Glutamatergic neuron (in vitro differentiated cells): Measurements from ENCODE around the gene PCNX3. TPM values are rescaled to one million over a fixed set of nuclear protein-coding genes. Genes with fewer than 3 reads are reported as not detected.

Experiments used
- DNase-seq: peaks from one replicate; pipeline ENCODE4 v3.0.0; 2022
- H3K27ac Mint-ChIP-seq: one replicate; pipeline ENCODE4 v1.8.0; 2020; ENCODE audit warnings: mild to moderate bottlenecking, mixed read lengths, inconsistent platforms; ENCODE audit not compliant: unreplicated experiment
- H3K27me3 Mint-ChIP-seq: one replicate; pipeline ENCODE4 v1.8.0; 2020; ENCODE audit warnings: mild to moderate bottlenecking, moderate library complexity, mixed read lengths, inconsistent platforms; ENCODE audit not compliant: unreplicated experiment
- H3K36me3 Mint-ChIP-seq: one replicate; pipeline ENCODE4 v1.8.0; 2020; ENCODE audit warnings: mild to moderate bottlenecking, mixed read lengths, inconsistent platforms; ENCODE audit not compliant: unreplicated experiment
- H3K4me1 Mint-ChIP-seq: one replicate; pipeline ENCODE4 v1.8.0; 2020; ENCODE audit warnings: mild to moderate bottlenecking, low read depth, mixed read lengths, inconsistent platforms; ENCODE audit not compliant: unreplicated experiment
- H3K4me3 Mint-ChIP-seq: one replicate; pipeline ENCODE4 v1.8.0; 2020; ENCODE audit warnings: mild to moderate bottlenecking, mixed read lengths, inconsistent platforms; ENCODE audit not compliant: unreplicated experiment
- H3K9me3 Mint-ChIP-seq: one replicate; pipeline ENCODE4 v1.8.0; 2020; ENCODE audit warnings: mild to moderate bottlenecking, moderate library complexity, mixed read lengths, inconsistent platforms; ENCODE audit not compliant: unreplicated experiment
- total RNA-seq: library from RNA; stranded (reverse); fragmentation: NEBNext Ultra II Directional; extraction: Animal tissue kit (Norgen Biotek cat#: 25700); gene quantifications from one replicate; pipeline ENCODE4 v1.2.1, GENCODE V29; 2021; ENCODE audit not compliant: unreplicated experiment
- TF ChIP-seq, protein P1 (sequence below): fragments of 200-600 bp; sonication (generic); IDR thresholded peaks from one replicate; pipeline ENCODE4 v1.5.0; 2021; ENCODE audit not compliant: partially characterized antibody, unreplicated experiment

The PCNX3 gene
- total RNA-seq, 1 donor from 2014 or later, result 43.3 TPM

DNA sequence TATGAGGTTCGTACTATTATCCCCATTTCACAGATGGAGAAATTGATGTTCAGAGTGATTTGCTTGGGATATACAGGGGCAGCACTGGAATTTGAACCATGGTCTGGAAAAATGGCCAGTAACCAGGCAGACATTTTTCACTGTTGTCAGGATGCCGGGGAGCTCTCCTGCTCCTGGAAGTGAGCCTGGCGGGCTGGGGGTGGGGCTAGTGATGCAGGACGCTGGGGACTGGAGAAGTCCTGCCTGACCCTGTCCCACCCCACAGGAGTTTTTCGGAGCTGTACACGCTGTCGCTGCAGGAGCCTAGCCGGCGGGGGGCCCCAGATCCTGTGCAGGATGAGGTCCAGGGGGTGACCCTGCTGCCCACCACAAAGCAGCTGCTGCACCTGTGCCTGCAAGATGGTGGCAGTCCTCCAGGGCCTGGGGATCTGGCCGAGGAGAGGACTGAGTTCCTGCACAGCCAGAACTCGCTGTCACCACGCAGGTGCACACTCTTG, 33.5 kb downstream of the PCNX3 start:
- peaks cover 17% of the 10 kb centered on the region for H3K9me3 Mint-ChIP-seq
- H3K4me3 Mint-ChIP-seq, result no peak overlapping the region
- H3K27me3 Mint-ChIP-seq, result peaks cover 17% of the 10 kb centered on the region
- DNase-seq, result peak; percentile 18
- no peaks in the 10 kb centered on the region for H3K36me3 Mint-ChIP-seq
- no peak overlapping the region for H3K27ac Mint-ChIP-seq
- H3K4me1 Mint-ChIP-seq, result peaks cover 12% of the 10 kb centered on the region
- TF ChIP-seq, protein P1, sequence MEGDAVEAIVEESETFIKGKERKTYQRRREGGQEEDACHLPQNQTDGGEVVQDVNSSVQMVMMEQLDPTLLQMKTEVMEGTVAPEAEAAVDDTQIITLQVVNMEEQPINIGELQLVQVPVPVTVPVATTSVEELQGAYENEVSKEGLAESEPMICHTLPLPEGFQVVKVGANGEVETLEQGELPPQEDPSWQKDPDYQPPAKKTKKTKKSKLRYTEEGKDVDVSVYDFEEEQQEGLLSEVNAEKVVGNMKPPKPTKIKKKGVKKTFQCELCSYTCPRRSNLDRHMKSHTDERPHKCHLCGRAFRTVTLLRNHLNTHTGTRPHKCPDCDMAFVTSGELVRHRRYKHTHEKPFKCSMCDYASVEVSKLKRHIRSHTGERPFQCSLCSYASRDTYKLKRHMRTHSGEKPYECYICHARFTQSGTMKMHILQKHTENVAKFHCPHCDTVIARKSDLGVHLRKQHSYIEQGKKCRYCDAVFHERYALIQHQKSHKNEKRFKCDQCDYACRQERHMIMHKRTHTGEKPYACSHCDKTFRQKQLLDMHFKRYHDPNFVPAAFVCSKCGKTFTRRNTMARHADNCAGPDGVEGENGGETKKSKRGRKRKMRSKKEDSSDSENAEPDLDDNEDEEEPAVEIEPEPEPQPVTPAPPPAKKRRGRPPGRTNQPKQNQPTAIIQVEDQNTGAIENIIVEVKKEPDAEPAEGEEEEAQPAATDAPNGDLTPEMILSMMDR, result no peak

DNA sequence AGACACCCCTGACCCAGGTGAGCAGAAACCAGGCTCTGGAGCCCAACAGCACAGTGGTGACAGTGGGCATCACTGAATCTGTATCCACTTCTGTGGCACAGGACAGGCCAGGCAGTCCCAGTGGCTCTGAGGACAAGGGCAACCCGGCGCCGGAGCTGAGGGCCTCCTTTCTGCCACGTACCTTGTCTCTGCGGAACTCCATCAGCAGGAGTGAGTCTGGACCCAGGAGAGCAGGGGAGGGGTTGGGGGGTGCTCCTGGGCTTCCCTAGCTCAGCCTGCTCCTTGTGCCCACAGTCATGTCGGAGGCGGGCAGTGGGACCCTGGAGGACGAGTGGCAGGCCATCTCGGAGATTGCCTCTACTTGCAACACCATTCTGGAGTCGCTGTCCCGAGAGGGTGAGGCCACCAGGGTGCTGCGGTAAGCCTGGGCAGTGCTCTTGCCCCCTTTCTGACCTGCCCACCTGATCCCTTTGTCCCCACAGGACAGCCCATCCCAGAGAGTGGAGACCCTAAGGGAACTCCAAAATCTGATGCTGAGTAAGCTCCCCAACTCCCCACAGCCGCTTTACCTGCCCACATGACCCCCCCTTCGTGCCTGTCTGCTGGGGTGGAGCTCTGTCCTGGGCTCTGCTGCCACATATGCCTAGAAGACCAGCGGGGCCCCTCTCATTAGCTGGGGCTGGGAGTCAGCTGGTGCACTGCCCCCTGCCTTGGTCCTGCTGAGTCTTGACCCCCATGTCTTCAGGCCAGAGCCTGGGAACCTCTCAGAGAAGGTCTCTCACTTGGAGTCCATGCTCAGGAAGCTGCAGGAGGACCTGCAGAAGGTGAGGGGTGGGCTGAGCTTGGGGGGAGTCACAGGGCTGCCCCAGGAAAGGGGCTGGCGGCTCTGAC, 34.3 kb downstream of the PCNX3 start:
- peak; percentile 17 for DNase-seq
- H3K9me3 Mint-ChIP-seq, result peaks cover 17% of the 10 kb centered on the region
- TF ChIP-seq, protein P1, result no peak
- H3K27ac Mint-ChIP-seq, result no peak overlapping the region
- no peaks in the 10 kb centered on the region for H3K36me3 Mint-ChIP-seq
- H3K27me3 Mint-ChIP-seq, result peaks cover 17% of the 10 kb centered on the region
- no peak overlapping the region for H3K4me3 Mint-ChIP-seq
- peaks cover 12% of the 10 kb centered on the region for H3K4me1 Mint-ChIP-seq

DNA sequence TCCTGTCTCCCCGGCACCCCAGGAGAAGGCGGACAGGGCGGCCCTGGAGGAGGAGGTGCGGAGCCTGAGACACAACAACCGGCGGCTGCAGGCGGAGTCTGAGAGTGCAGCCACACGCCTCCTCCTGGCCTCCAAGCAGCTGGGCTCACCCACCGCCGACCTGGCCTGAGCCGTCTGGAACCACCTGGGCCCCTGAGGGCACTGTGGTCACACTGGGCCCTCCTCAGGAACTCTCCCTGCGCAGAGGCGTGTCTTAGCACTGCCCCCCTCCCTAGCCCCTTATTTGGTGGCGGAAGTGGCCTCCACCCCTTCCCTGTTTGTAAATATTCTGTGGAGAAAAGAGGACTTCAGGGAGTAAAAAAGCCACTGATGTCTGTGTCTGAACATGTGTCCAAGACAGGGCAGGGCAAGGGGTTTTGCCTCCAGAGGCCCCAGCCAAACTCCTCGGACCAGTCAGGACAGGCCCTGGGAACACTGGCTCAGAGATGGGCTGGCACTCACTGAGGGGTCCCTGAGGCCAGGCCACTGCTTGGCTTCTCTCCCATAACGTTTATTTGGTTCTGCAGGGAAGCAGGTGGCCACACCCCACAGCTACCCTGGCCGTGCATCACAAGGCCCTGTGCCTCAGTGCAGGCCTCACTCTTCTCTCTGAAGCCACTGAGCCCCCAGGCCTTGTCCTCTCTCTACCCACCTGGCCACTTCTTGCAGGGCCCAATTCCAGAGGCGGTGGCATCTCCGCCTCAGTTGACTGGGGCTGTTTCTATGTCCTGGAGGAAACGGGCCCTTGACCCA, 35.2 kb downstream of the PCNX3 start:
- Mint-ChIP-seq H3K9me3 (peaks cover 17% of the 10 kb centered on the region), H3K4me1 (peaks cover 12% of the 10 kb centered on the region), H3K27ac (no peak overlapping the region), H3K36me3 (no peaks in the 10 kb centered on the region), H3K4me3 (no peak overlapping the region), H3K27me3 (peaks cover 17% of the 10 kb centered on the region)
- TF ChIP-seq, protein P1, result no peak
- peak; percentile 61 for DNase-seq

DNA sequence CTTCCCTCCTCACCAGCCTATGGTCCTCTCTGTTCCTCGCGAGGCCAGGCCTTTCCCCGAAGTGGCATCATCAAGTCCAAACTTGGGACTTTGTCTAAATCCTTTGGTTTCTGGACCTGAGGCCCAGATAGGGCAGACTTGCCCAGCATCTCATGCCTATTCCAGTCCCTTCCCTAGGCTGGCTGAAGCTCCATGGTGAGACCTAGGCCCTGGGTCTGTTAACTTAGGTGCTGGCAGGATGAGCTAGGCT, 35.7 kb downstream of the PCNX3 start:
- TF ChIP-seq, protein P1, result no peak
- H3K4me1 Mint-ChIP-seq, result peaks cover 12% of the 10 kb centered on the region

More for the DNA sequence above, 35.7 kb downstream of the PCNX3 start:
- Mint-ChIP-seq H3K27ac (no peak overlapping the region), H3K36me3 (no peaks in the 10 kb centered on the region), H3K9me3 (peaks cover 17% of the 10 kb centered on the region), H3K27me3 (peaks cover 17% of the 10 kb centered on the region), H3K4me3 (peak overlapping the region; percentile 89)
- no peak for DNase-seq
